ENCODE data around the gene SLC22A13.

SLC22A13 gene

GRCh38 chr3:38265604-38266307 is at the start of gene SLC22A13:
Gene SLC22A13 (plus strand): TSS chr3:38265812. CDS start chr3:38265861, 49 bp downstream.
- Histone ChIP-seq H3K36me3 (ENCODE audit: control insufficient read depth in 2 of 2, insufficient read depth in 2 of 2, low read length in 2 of 2) (peaks cover 2 to 3% of the 10 kb centered on the region in 2 donors), H3K4me3 (ENCODE audit: low read length in 2 of 2) (no peak within 1 kb of the TSS), H3K27ac (ENCODE audit: low read length) (no peak within 1 kb of the TSS), H3K9ac (ENCODE audit: low read length in 2 of 2) (no peak within 1 kb of the TSS), H3K27me3 (ENCODE audit: control insufficient read depth in 1 of 2, insufficient read depth in 2 of 2, low read length in 2 of 2) (no peaks in the 10 kb centered on the region), H3K4me1 (ENCODE audit: control insufficient read depth, insufficient read depth, low read length) (no peaks in the 10 kb centered on the region), H3K9me3 (ENCODE audit: control insufficient read depth in 2 of 2, low read length in 2 of 2) (no peaks in the 10 kb centered on the region)

GRCh38 chr3:38219609-38220197 is 45.9 kb upstream of the SLC22A13 start:
- Histone ChIP-seq H3K36me3 (ENCODE audit: control insufficient read depth in 2 of 2, insufficient read depth in 2 of 2, low read length in 2 of 2) (peaks cover 3 to 14% of the 10 kb centered on the region in 2 donors), H3K27ac (ENCODE audit: low read length) (no peak overlapping the region), H3K9ac (ENCODE audit: low read length in 2 of 2) (no peak overlapping the region), H3K4me3 (ENCODE audit: low read length in 2 of 2) (no peak overlapping the region), H3K4me1 (ENCODE audit: control insufficient read depth, insufficient read depth, low read length) (no peaks in the 10 kb centered on the region), H3K9me3 (ENCODE audit: control insufficient read depth in 2 of 2, low read length in 2 of 2) (no peaks in the 10 kb centered on the region), H3K27me3 (ENCODE audit: control insufficient read depth in 1 of 2, insufficient read depth in 2 of 2, low read length in 2 of 2) (no peaks in the 10 kb centered on the region)

- H3K9me3 ChIP-seq (ENCODE audit: control insufficient read depth in 2 of 2, low read length in 2 of 2): no peaks in the 10 kb centered on the region
- H3K27ac ChIP-seq (ENCODE audit: low read length): no peak overlapping the region
- no peak overlapping the region for H3K9ac ChIP-seq (ENCODE audit: low read length in 2 of 2)
- H3K27me3 ChIP-seq (ENCODE audit: control insufficient read depth in 1 of 2, insufficient read depth in 2 of 2, low read length in 2 of 2): no peaks in the 10 kb centered on the region
- H3K4me3 ChIP-seq (ENCODE audit: low read length in 2 of 2): no peak overlapping the region
- H3K36me3 ChIP-seq (ENCODE audit: control insufficient read depth in 2 of 2, insufficient read depth in 2 of 2, low read length in 2 of 2): peaks cover 3 to 19% of the 10 kb centered on the region in 2 donors
- no peaks in the 10 kb centered on the region for H3K4me1 ChIP-seq (ENCODE audit: control insufficient read depth, insufficient read depth, low read length)
Observed at GRCh38 chr3:38221005-38221404, 44.6 kb upstream of the SLC22A13 start.

- Histone ChIP-seq H3K9me3 (ENCODE audit: control insufficient read depth in 2 of 2, low read length in 2 of 2) (no peaks in the 10 kb centered on the region), H3K4me3 (ENCODE audit: low read length in 2 of 2) (no peak overlapping the region), H3K9ac (ENCODE audit: low read length in 2 of 2) (no peak overlapping the region), H3K27ac (ENCODE audit: low read length) (no peak overlapping the region), H3K36me3 (ENCODE audit: control insufficient read depth in 2 of 2, insufficient read depth in 2 of 2, low read length in 2 of 2) (peaks cover 0 to 22% of the 10 kb centered on the region in 2 donors), H3K27me3 (ENCODE audit: control insufficient read depth in 1 of 2, insufficient read depth in 2 of 2, low read length in 2 of 2) (no peaks in the 10 kb centered on the region), H3K4me1 (ENCODE audit: control insufficient read depth, insufficient read depth, low read length) (no peaks in the 10 kb centered on the region)
Observed at GRCh38 chr3:38222032-38222634, 43.5 kb upstream of the SLC22A13 start.

- no peak overlapping the region for H3K9ac ChIP-seq (ENCODE audit: low read length in 2 of 2)
- H3K4me3 ChIP-seq (ENCODE audit: low read length in 2 of 2): no peak overlapping the region
- no peaks in the 10 kb centered on the region for H3K27me3 ChIP-seq (ENCODE audit: control insufficient read depth in 1 of 2, insufficient read depth in 2 of 2, low read length in 2 of 2)
- no peaks in the 10 kb centered on the region for H3K9me3 ChIP-seq (ENCODE audit: control insufficient read depth in 2 of 2, low read length in 2 of 2)
- H3K4me1 ChIP-seq (ENCODE audit: control insufficient read depth, insufficient read depth, low read length): no peaks in the 10 kb centered on the region
- H3K27ac ChIP-seq (ENCODE audit: low read length): no peak overlapping the region
- H3K36me3 ChIP-seq (ENCODE audit: control insufficient read depth in 2 of 2, insufficient read depth in 2 of 2, low read length in 2 of 2): peaks cover 0 to 26% of the 10 kb centered on the region in 2 donors
Observed at GRCh38 chr3:38224357-38224756, 41.3 kb upstream of the SLC22A13 start.

- no peak overlapping the region for H3K9ac ChIP-seq (ENCODE audit: low read length in 2 of 2)
- no peak overlapping the region for H3K4me3 ChIP-seq (ENCODE audit: low read length in 2 of 2)
- peaks cover 0 to 26% of the 10 kb centered on the region in 2 donors for H3K36me3 ChIP-seq (ENCODE audit: control insufficient read depth in 2 of 2, insufficient read depth in 2 of 2, low read length in 2 of 2)
- H3K27ac ChIP-seq (ENCODE audit: low read length): no peak overlapping the region
- H3K27me3 ChIP-seq (ENCODE audit: control insufficient read depth in 1 of 2, insufficient read depth in 2 of 2, low read length in 2 of 2): no peaks in the 10 kb centered on the region
- H3K9me3 ChIP-seq (ENCODE audit: control insufficient read depth in 2 of 2, low read length in 2 of 2): no peaks in the 10 kb centered on the region
- H3K4me1 ChIP-seq (ENCODE audit: control insufficient read depth, insufficient read depth, low read length): no peaks in the 10 kb centered on the region
Observed at GRCh38 chr3:38226273-38226672, 39.3 kb upstream of the SLC22A13 start.

GRCh38 chr3:38227989-38228388 is 37.6 kb upstream of the SLC22A13 start:
- no peak overlapping the region for H3K4me3 ChIP-seq (ENCODE audit: low read length in 2 of 2)
- no peaks in the 10 kb centered on the region for H3K9me3 ChIP-seq (ENCODE audit: control insufficient read depth in 2 of 2, low read length in 2 of 2)
- H3K36me3 ChIP-seq (ENCODE audit: control insufficient read depth in 2 of 2, insufficient read depth in 2 of 2, low read length in 2 of 2): peaks cover 0 to 23% of the 10 kb centered on the region in 2 donors
- H3K4me1 ChIP-seq (ENCODE audit: control insufficient read depth, insufficient read depth, low read length): no peaks in the 10 kb centered on the region
- no peaks in the 10 kb centered on the region for H3K27me3 ChIP-seq (ENCODE audit: control insufficient read depth in 1 of 2, insufficient read depth in 2 of 2, low read length in 2 of 2)
- H3K27ac ChIP-seq (ENCODE audit: low read length): no peak overlapping the region
- no peak overlapping the region for H3K9ac ChIP-seq (ENCODE audit: low read length in 2 of 2)

GRCh38 chr3:38229036-38229435 is 36.6 kb upstream of the SLC22A13 start:
- Histone ChIP-seq H3K4me1 (ENCODE audit: control insufficient read depth, insufficient read depth, low read length) (no peaks in the 10 kb centered on the region), H3K9ac (ENCODE audit: low read length in 2 of 2) (no peak overlapping the region), H3K36me3 (ENCODE audit: control insufficient read depth in 2 of 2, insufficient read depth in 2 of 2, low read length in 2 of 2) (peaks cover 0 to 19% of the 10 kb centered on the region in 2 donors)

GRCh38 chr3:38232701-38233100 is 32.9 kb upstream of the SLC22A13 start:
- no peak overlapping the region for H3K27ac ChIP-seq (ENCODE audit: low read length)
- H3K9ac ChIP-seq (ENCODE audit: low read length in 2 of 2): no peak overlapping the region
- H3K9me3 ChIP-seq (ENCODE audit: control insufficient read depth in 2 of 2, low read length in 2 of 2): no peaks in the 10 kb centered on the region
- no peaks in the 10 kb centered on the region for H3K27me3 ChIP-seq (ENCODE audit: control insufficient read depth in 1 of 2, insufficient read depth in 2 of 2, low read length in 2 of 2)
- H3K4me1 ChIP-seq (ENCODE audit: control insufficient read depth, insufficient read depth, low read length): no peaks in the 10 kb centered on the region
- peaks cover 7 to 14% of the 10 kb centered on the region in 2 donors for H3K36me3 ChIP-seq (ENCODE audit: control insufficient read depth in 2 of 2, insufficient read depth in 2 of 2, low read length in 2 of 2)
- no peak overlapping the region for H3K4me3 ChIP-seq (ENCODE audit: low read length in 2 of 2)

More at GRCh38 chr3:38229036-38229435, 36.6 kb upstream of the SLC22A13 start:
- no peak overlapping the region for H3K4me3 ChIP-seq (ENCODE audit: low read length in 2 of 2)
- H3K27ac ChIP-seq (ENCODE audit: low read length): no peak overlapping the region
- H3K27me3 ChIP-seq (ENCODE audit: control insufficient read depth in 1 of 2, insufficient read depth in 2 of 2, low read length in 2 of 2): no peaks in the 10 kb centered on the region
- no peaks in the 10 kb centered on the region for H3K9me3 ChIP-seq (ENCODE audit: control insufficient read depth in 2 of 2, low read length in 2 of 2)

GRCh38 chr3:38235466-38235865 is 30.1 kb upstream of the SLC22A13 start:
- Histone ChIP-seq H3K9me3 (ENCODE audit: control insufficient read depth in 2 of 2, low read length in 2 of 2) (no peaks in the 10 kb centered on the region), H3K27ac (ENCODE audit: low read length) (no peak overlapping the region), H3K36me3 (ENCODE audit: control insufficient read depth in 2 of 2, insufficient read depth in 2 of 2, low read length in 2 of 2) (peaks cover 13 to 22% of the 10 kb centered on the region in 2 donors), H3K9ac (ENCODE audit: low read length in 2 of 2) (no peak overlapping the region), H3K27me3 (ENCODE audit: control insufficient read depth in 1 of 2, insufficient read depth in 2 of 2, low read length in 2 of 2) (no peaks in the 10 kb centered on the region), H3K4me3 (ENCODE audit: low read length in 2 of 2) (no peak overlapping the region), H3K4me1 (ENCODE audit: control insufficient read depth, insufficient read depth, low read length) (no peaks in the 10 kb centered on the region)
